H1 (cell line): ENCODE data around the gene ADAM22. TPM values are rescaled to one million over a fixed set of nuclear protein-coding genes. Genes with fewer than 3 reads are reported as not detected.

Source experiments
- CTCF ChIA-PET: fragments of 300-600 bp; sonication (Branson Sonifier 250); formaldehyde crosslinking; loops from one replicate; lab custom pipeline; 2021; ENCODE audit not compliant: partially characterized antibody; lab: Charles Lee
- POLR2A ChIA-PET: fragments of 300-600 bp; sonication (Branson Sonifier 250); formaldehyde crosslinking; loops from one replicate; lab custom pipeline; 2021; ENCODE audit warnings: inconsistent platforms; ENCODE audit not compliant: partially characterized antibody; lab: Charles Lee
- DNase-seq, 2 experiments: peaks; one replicate each; pipeline versions ENCODE4 v3.0.0 to v3.0.0-alpha.2; 2010 to 2022; ENCODE audit warnings: low spot score in 2 of 2, low read depth in 1 of 2, mixed read lengths in 1 of 2
- FAIRE-seq: peaks from 2 replicates; lab custom pipeline; 2011; peaks lifted over from hg19 to GRCh38; lab: Jason Lieb, UNC
- H2AFZ ChIP-seq: 2 replicates; pipeline ENCODE4 v1.8.1; 2012; ENCODE audit warnings: low read length, inconsistent platforms
- H2AK5ac ChIP-seq: 2 replicates; pipeline ENCODE4 v1.6.1; 2013; ENCODE audit warnings: low read depth, low read length
- H2BK120ac ChIP-seq: replicated peaks from 2 replicates; pipeline ENCODE3; 2013; ENCODE audit warnings: low read depth, low read length, inconsistent platforms
- H2BK12ac ChIP-seq: 2 replicates; pipeline ENCODE4 v1.6.1; 2013; ENCODE audit warnings: low read depth, low read length
- H2BK15ac ChIP-seq: 2 replicates; pipeline ENCODE4 v1.6.1; 2013; ENCODE audit warnings: low read length
- H2BK20ac ChIP-seq: 2 replicates; pipeline ENCODE4 v1.6.1; 2013; ENCODE audit warnings: low read length
- H2BK5ac ChIP-seq: 2 replicates; pipeline ENCODE4 v1.6.1; 2013; ENCODE audit warnings: low read depth, low read length
- H3K14ac ChIP-seq: 2 replicates; pipeline ENCODE4 v1.6.1; 2013; ENCODE audit warnings: inconsistent platforms; ENCODE audit not compliant: insufficient read length
- H3K18ac ChIP-seq: 2 replicates; pipeline ENCODE4 v1.6.1; 2013; ENCODE audit warnings: low read length; ENCODE audit errors: extremely low read depth
- H3K23ac ChIP-seq: 2 replicates; pipeline ENCODE4 v1.6.1; 2013; ENCODE audit warnings: inconsistent platforms; ENCODE audit not compliant: insufficient read length
- H3K23me2 ChIP-seq: 2 replicates; pipeline ENCODE4 v1.6.1; 2013; ENCODE audit warnings: low read depth, low read length
- H3K27ac ChIP-seq: 2 replicates; pipeline ENCODE4 v1.6.1; 2011; ENCODE audit warnings: low read depth, low read length, inconsistent platforms
- H3K27me3 ChIP-seq, 4 experiments: replicated peaks in 1 of 4; 1 replicate in 1 of 4; 2 replicates in 3 of 4; pipeline versions ENCODE4 v1.6.1 to v1.8.1; 2011 to 2013; ENCODE audit warnings: low read length in 3 of 4, mild to moderate bottlenecking in 3 of 4, inconsistent platforms in 2 of 4, mixed read lengths in 2 of 4, moderate library complexity in 1 of 4; ENCODE audit not compliant: control insufficient read depth in 3 of 4, insufficient read depth in 3 of 4; ENCODE audit errors: extremely low read depth in 1 of 4
- H3K36me3 ChIP-seq, 4 experiments: 2 replicates each; pipeline versions ENCODE4 v1.6.1 to v1.8.1; 2011 to 2013; ENCODE audit warnings: mild to moderate bottlenecking in 4 of 4, low read length in 3 of 4, moderate library complexity in 2 of 4, control low read depth in 1 of 4, inconsistent platforms in 1 of 4; ENCODE audit not compliant: insufficient read depth in 4 of 4, control insufficient read depth in 2 of 4
- H3K4ac ChIP-seq: replicated peaks from 2 replicates; pipeline ENCODE3; 2013; ENCODE audit warnings: low read length, low read depth, mixed read lengths, inconsistent platforms; ENCODE audit not compliant: insufficient read length
- H3K4me1 ChIP-seq, 4 experiments: replicated peaks in 1 of 4; 1 replicate in 1 of 4; 2 replicates in 3 of 4; pipeline versions ENCODE4 v1.6.1 to v1.8.1; 2011 to 2013; ENCODE audit warnings: low read length in 3 of 4, inconsistent platforms in 2 of 4, mixed read lengths in 1 of 4; ENCODE audit not compliant: insufficient read depth in 4 of 4, control insufficient read depth in 3 of 4
- H3K4me2 ChIP-seq, 2 experiments: 2 replicates each; pipeline versions ENCODE4 v1.6.1 to v1.8.1; 2011 to 2013; ENCODE audit warnings: low read depth in 2 of 2, low read length in 2 of 2, control low read depth in 1 of 2, inconsistent platforms in 1 of 2, mild to moderate bottlenecking in 1 of 2; ENCODE audit not compliant: insufficient read depth in 1 of 2
- H3K4me3 ChIP-seq, 4 experiments: fragments of 200-600, 300-600 bp in 1 of 4; sonication (generic), shearing (Covaris generic), sonication (Bioruptor Twin) in 1 of 4; 2 replicates each; pipeline versions ENCODE4 v1.5.1 to v1.8.1; 2011 to 2016; ENCODE audit warnings: low read length in 4 of 4, low read depth in 3 of 4, control low read depth in 2 of 4, inconsistent platforms in 2 of 4, mild to moderate bottlenecking in 2 of 4, mixed read lengths in 1 of 4, moderate library complexity in 1 of 4; ENCODE audit not compliant: insufficient read depth in 2 of 4; ENCODE audit errors: extremely low read depth in 1 of 4
- H3K56ac ChIP-seq: replicated peaks from 2 replicates; pipeline ENCODE3; 2013; ENCODE audit warnings: low read depth, mild to moderate bottlenecking, mixed read lengths, low read length, inconsistent platforms; ENCODE audit not compliant: insufficient read length
- H3K79me1 ChIP-seq: 2 replicates; pipeline ENCODE4 v1.6.1; 2013; ENCODE audit warnings: low read depth, low read length, control low read depth
- H3K79me2 ChIP-seq, 2 experiments: 2 replicates each; pipeline versions ENCODE4 v1.6.1 to v1.8.1; 2012 to 2013; ENCODE audit warnings: low read length in 2 of 2, mild to moderate bottlenecking in 2 of 2, inconsistent platforms in 1 of 2; ENCODE audit not compliant: insufficient read depth in 2 of 2, control insufficient read depth in 1 of 2
- H3K9ac ChIP-seq, 4 experiments: replicated peaks in 1 of 4; 1 replicate in 1 of 4; 2 replicates in 3 of 4; pipeline versions ENCODE4 v1.6.1 to v1.8.1; 2011 to 2013; ENCODE audit warnings: low read depth in 3 of 4, low read length in 3 of 4, control low read depth in 2 of 4, mild to moderate bottlenecking in 2 of 4, moderate library complexity in 2 of 4, inconsistent platforms in 1 of 4; ENCODE audit errors: extremely low read depth in 1 of 4
- H3K9me3 ChIP-seq, 2 experiments: 2 replicates each; pipeline versions ENCODE4 v1.6.1 to v1.8.1; 2012 to 2013; ENCODE audit warnings: mild to moderate bottlenecking in 2 of 2, moderate library complexity in 2 of 2, control low read depth in 1 of 2, inconsistent platforms in 1 of 2, low read depth in 1 of 2, low read length in 1 of 2, mixed read lengths in 1 of 2; ENCODE audit not compliant: insufficient read depth in 2 of 2
- H4K20me1 ChIP-seq, 2 experiments: replicated peaks in 1 of 2; 2 replicates each; pipeline versions ENCODE3 to v1.8.1; 2011 to 2013; ENCODE audit warnings: inconsistent platforms in 2 of 2, low read length in 2 of 2, mild to moderate bottlenecking in 1 of 2; ENCODE audit not compliant: insufficient read depth in 2 of 2, control insufficient read depth in 1 of 2
- H4K5ac ChIP-seq: 2 replicates; pipeline ENCODE4 v1.6.1; 2013; ENCODE audit warnings: low read length, low read depth, mixed read lengths, inconsistent platforms; ENCODE audit not compliant: insufficient read length
- H4K8ac ChIP-seq: 2 replicates; pipeline ENCODE4 v1.8.0; 2013; ENCODE audit warnings: mild to moderate bottlenecking, moderate library complexity, low read length, inconsistent platforms; ENCODE audit not compliant: insufficient read depth; ENCODE audit errors: extremely low read depth
- H4K91ac ChIP-seq: replicated peaks from 2 replicates; pipeline ENCODE3; 2013; ENCODE audit warnings: low read length, mixed read lengths, inconsistent platforms; ENCODE audit not compliant: insufficient read length
- ASH2L ChIP-seq: fragments of 200-600, 300-600 bp; sonication (generic); IDR thresholded peaks from one replicate; pipeline ENCODE4 v1.7.1; 2017; ENCODE audit warnings: low read length
- BRCA1 ChIP-seq: IDR thresholded peaks from 2 replicates; pipeline ENCODE4 v1.6.1; 2012; ENCODE audit warnings: low read depth, low read length, improper control_type of control experiment
- CHD1 ChIP-seq: IDR thresholded peaks from 2 replicates; pipeline ENCODE4 v1.6.1; 2012; ENCODE audit warnings: low read depth, low read length, improper control_type of control experiment
- CHD2 ChIP-seq: IDR thresholded peaks from 2 replicates; pipeline ENCODE4 v1.6.1; 2012; ENCODE audit warnings: low read length, improper control_type of control experiment
- CTBP2 ChIP-seq: IDR thresholded peaks from 2 replicates; pipeline ENCODE4 v1.7.0; 2011; ENCODE audit warnings: borderline replicate concordance, mild to moderate bottlenecking, moderate library complexity, mixed read lengths, low read length; ENCODE audit not compliant: insufficient read depth, insufficient read length
- GTF2F1 ChIP-seq: IDR thresholded peaks from 2 replicates; pipeline ENCODE4 v1.6.1; 2012; ENCODE audit warnings: low read depth, low read length, improper control_type of control experiment, borderline replicate concordance
- NRF1 ChIP-seq: IDR thresholded peaks from 2 replicates; pipeline ENCODE4 v1.6.1; 2011; ENCODE audit warnings: mild to moderate bottlenecking, low read depth, low read length, improper control_type of control experiment
- POLR2A ChIP-seq, 2 experiments: IDR thresholded peaks; 1 replicate in 1 of 2; 2 replicates in 1 of 2; pipeline ENCODE4 v1.6.1; 2011; ENCODE audit warnings: low read depth in 2 of 2, low read length in 2 of 2, mild to moderate bottlenecking in 2 of 2; ENCODE audit errors: control extremely low read depth in 1 of 2
- SAP30 ChIP-seq: fragments of 300-600 bp; sonication (generic); IDR thresholded peaks from 2 replicates; pipeline ENCODE4 v1.7.1; 2012; ENCODE audit warnings: low read length, moderate library complexity, mild to moderate bottlenecking, inconsistent platforms; ENCODE audit not compliant: insufficient read depth, insufficient replicate concordance
- WGBS, 2 experiments: shearing (Covaris generic) in 1 of 2; methylation state at CpG; one replicate each; pipeline versions ENCODE4 v1.1.6 to v1.1.7; 2013 to 2015; ENCODE audit warnings: low lambda C conversion rate in 2 of 2, mixed read lengths in 2 of 2, inconsistent platforms in 1 of 2, low coverage in 1 of 2, missing lambda C conversion rate in 1 of 2; ENCODE audit not compliant: insufficient replicate concordance in 2 of 2, insufficient coverage in 1 of 2, insufficient read length in 1 of 2; ENCODE audit errors: extremely low coverage in 1 of 2, missing lambda C conversion rate in 1 of 2; 5-methylcytosine and 5-hydroxymethylcytosine counted together
- polyA plus RNA-seq, 7 experiments: library from polyadenylated mRNA; depleted of rRNA in 3 of 7; stranded (reverse) in 5 of 7; unstranded in 2 of 7; fragments of >200 nt in 5 of 7; fragments of 200-250 nt in 2 of 7; gene quantifications; 1 replicate in 5 of 7; 2 replicates in 1 of 7; 4 replicates in 1 of 7; pipeline versions ENCODE4 v1.2.1 to v1.2.3, GENCODE V29; 2011 to 2013; ENCODE audit warnings: missing spikeins in 2 of 7, mixed read lengths in 2 of 7
- total RNA-seq: library from RNA; stranded (reverse); fragmentation: NEBNext Ultra II Directional; extraction: Animal tissue kit (Norgen Biotek cat#: 25700); gene quantifications from 2 replicates; pipeline ENCODE4 v1.2.1, GENCODE V29; 2021

ADAM22 gene
- total and polyA plus RNA-seq, 2 of the 8 experiments (the other 6 are each of a cell fraction or from before 2014, with no cell fraction given): 4.6 to 21.4 TPM

DNA sequence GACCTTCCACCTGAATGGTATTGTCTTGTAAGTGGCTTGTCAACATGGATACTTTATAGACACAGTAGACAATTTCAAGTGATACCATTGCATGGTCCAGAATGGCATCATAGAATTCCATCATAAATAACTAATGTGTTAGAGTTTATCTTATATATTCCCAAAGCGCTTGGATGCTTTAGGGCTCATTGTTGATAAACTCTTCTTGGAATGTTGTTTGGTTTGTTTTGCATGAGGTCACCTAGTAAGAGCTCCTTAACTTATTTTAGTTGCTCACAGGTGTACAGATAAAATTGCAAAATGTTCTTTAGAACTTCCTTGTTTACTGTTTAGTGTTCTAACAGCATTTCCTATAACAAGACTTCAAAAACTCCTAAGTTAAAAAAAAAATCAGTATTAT lies 249.0 kb downstream of the ADAM22 start:
- H3K23me2 ChIP-seq: no peaks in the 10 kb centered on the region
- no peak overlapping the region for H2BK120ac ChIP-seq
- H2AFZ ChIP-seq: no peak overlapping the region
- no peak overlapping the region for H3K14ac ChIP-seq
- no peak overlapping the region for H3K9ac ChIP-seq
- ChIA-PET POLR2A (no interaction called here), CTCF (interaction anchor here (1.3 kb wide), 1 partner anchor 14 kb away, joined by 4 read pairs; no protein-coding TSS in a partner anchor)
- no peak overlapping the region for H3K27ac ChIP-seq
- H3K4me2 ChIP-seq: no peak overlapping the region
- H3K79me1 ChIP-seq: no peaks in the 10 kb centered on the region
- H2BK20ac ChIP-seq: no peak overlapping the region
- H3K4ac ChIP-seq: no peak overlapping the region
- H4K20me1 ChIP-seq: no peaks in the 10 kb centered on the region
- DNase-seq: no peak
- H3K4me1 ChIP-seq: peaks cover 0 to 4% (median 0%) of the 10 kb centered on the region in 4 experiments; a peak in 3 of 7 replicates
- H2BK5ac ChIP-seq: no peak overlapping the region
- no peak overlapping the region for H4K5ac ChIP-seq
- H2BK15ac ChIP-seq: no peak overlapping the region
- no peak overlapping the region for H4K8ac ChIP-seq
- no peak overlapping the region for H3K23ac ChIP-seq
- FAIRE-seq: no peak
- no peak overlapping the region for H2BK12ac ChIP-seq
- H4K91ac ChIP-seq: no peak overlapping the region
- no peaks in the 10 kb centered on the region for H3K9me3 ChIP-seq
- H2AK5ac ChIP-seq: no peak overlapping the region
- no peak overlapping the region for H3K4me3 ChIP-seq
- H3K18ac ChIP-seq: no peak overlapping the region
- H3K36me3 ChIP-seq: no peaks in the 10 kb centered on the region
- no peak for TF ChIP-seq NRF1
- no peak for TF ChIP-seq BRCA1
- no peak for TF ChIP-seq SAP30
- TF ChIP-seq CHD1: no peak
- no peak for TF ChIP-seq CTBP2
- no peak for TF ChIP-seq CHD2
- no peak for TF ChIP-seq GTF2F1
- no peak for TF ChIP-seq ASH2L
- no peak for TF ChIP-seq POLR2A (IDR thresholded peaks at IDR 0.05; ENCODE audit: control extremely low read depth in 1 of 2, low read depth in 2 of 2, low read length in 2 of 2)
- H3K79me2 ChIP-seq: no peaks in the 10 kb centered on the region
- no peak overlapping the region for H3K56ac ChIP-seq
- no peaks in the 10 kb centered on the region for H3K27me3 ChIP-seq
- WGBS, 2 experiments: 95% methylated on average over 1 of the region's 1 CpG; no CpG with 5 or more reads in 1 of the 2 experiments
